HUES48 (cell line): ENCODE results near the gene SNCG.
"Not testable (repeated sequence)": the region's sequence is repeated elsewhere in the genome, so short reads cannot be mapped to it uniquely, and the experiment has no call there.

Source experiments
- H3K27ac ChIP-seq: one replicate; pipeline ENCODE4 v1.7.0; 2013; ENCODE audit warnings: low read depth, low read length, inconsistent platforms
- H3K27me3 ChIP-seq: 2 replicates; pipeline ENCODE4 v1.6.1; 2013; ENCODE audit warnings: mild to moderate bottlenecking, low read length; ENCODE audit not compliant: control insufficient read depth, insufficient read depth
- H3K36me3 ChIP-seq: 2 replicates; pipeline ENCODE4 v1.6.1; 2013; ENCODE audit warnings: low read length; ENCODE audit not compliant: control insufficient read depth, insufficient read depth
- H3K4me1 ChIP-seq: 2 replicates; pipeline ENCODE4 v1.6.1; 2013; ENCODE audit warnings: mild to moderate bottlenecking, low read length; ENCODE audit not compliant: control insufficient read depth, insufficient read depth
- H3K4me3 ChIP-seq: 2 replicates; pipeline ENCODE4 v1.5.1; 2013; ENCODE audit warnings: mild to moderate bottlenecking, low read depth, low read length
- H3K9ac ChIP-seq: 2 replicates; pipeline ENCODE4 v1.6.1; 2013; ENCODE audit warnings: mild to moderate bottlenecking, low read depth, low read length, moderate library complexity
- H3K9me3 ChIP-seq: 2 replicates; pipeline ENCODE4 v1.6.1; 2013; ENCODE audit warnings: low read length; ENCODE audit not compliant: control insufficient read depth, insufficient read depth

SNCG gene

DNA sequence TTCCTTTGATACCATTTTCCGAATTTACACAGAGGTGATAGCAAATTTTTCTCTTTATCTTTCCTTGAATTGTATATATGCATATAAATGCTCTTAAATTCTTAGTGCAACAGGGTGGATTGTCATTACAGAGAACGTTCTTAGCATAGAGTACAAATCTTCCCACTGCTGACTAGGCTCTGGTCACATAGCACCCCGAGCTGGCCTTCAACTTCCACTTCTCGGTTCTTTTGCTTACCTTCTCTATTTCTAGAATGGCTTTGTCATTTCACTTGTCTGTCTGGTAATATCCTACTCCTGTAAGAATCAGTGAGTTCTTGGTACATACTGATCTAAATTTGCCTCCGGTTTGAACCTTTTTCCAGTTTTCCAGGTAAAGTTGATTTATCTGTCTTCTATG is 23.3 kb downstream of the SNCG start:
- peaks cover 6% of the 10 kb centered on the region; the same call in 1 of the 2 replicates for H3K4me1 ChIP-seq
- no peak overlapping the region for H3K27ac ChIP-seq
- H3K27me3 ChIP-seq = no peaks in the 10 kb centered on the region
- H3K9me3 ChIP-seq = no peaks in the 10 kb centered on the region
- H3K4me3 ChIP-seq = no peak overlapping the region
- no peaks in the 10 kb centered on the region for H3K36me3 ChIP-seq
- no peak overlapping the region for H3K9ac ChIP-seq

GRCh38 chr10:86984498-86984897 is 26.1 kb downstream of the SNCG start:
- not testable (repeated sequence) for H3K4me1 ChIP-seq, H3K9ac ChIP-seq, H3K27ac ChIP-seq, H3K4me3 ChIP-seq, H3K36me3 ChIP-seq, H3K9me3 ChIP-seq, H3K27me3 ChIP-seq

- H3K4me1 ChIP-seq = 0 out of 2 replicates have a peak, but pooled peaks cover 3% of the 10 kb centered on the region
- H3K9ac ChIP-seq = no peak overlapping the region
- no peaks in the 10 kb centered on the region for H3K36me3 ChIP-seq
- no peak overlapping the region for H3K27ac ChIP-seq
- H3K4me3 ChIP-seq = no peak overlapping the region
- H3K27me3 ChIP-seq = no peaks in the 10 kb centered on the region
- H3K9me3 ChIP-seq = no peaks in the 10 kb centered on the region
These were observed 30.1 kb downstream of the SNCG start for GRCh38 chr10:86988520-86988919.

DNA sequence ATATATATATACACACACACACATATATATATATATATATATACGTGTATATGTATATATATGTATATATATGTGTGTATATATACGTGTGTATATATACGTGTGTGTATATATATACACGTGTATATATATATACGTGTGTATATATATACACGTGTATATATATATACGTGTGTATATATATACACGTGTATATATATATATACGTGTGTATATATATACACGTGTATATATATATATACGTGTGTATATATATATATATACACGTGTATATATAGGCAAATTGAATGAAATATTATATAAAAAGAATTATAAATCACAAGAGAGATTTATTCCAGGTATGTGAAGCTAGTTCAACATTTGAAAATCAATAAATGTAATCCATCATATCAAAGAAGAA is 33.0 kb downstream of the SNCG start:
- not testable (repeated sequence) for H3K4me3 ChIP-seq, H3K27me3 ChIP-seq, H3K4me1 ChIP-seq, H3K9ac ChIP-seq, H3K27ac ChIP-seq, H3K9me3 ChIP-seq, H3K36me3 ChIP-seq

DNA sequence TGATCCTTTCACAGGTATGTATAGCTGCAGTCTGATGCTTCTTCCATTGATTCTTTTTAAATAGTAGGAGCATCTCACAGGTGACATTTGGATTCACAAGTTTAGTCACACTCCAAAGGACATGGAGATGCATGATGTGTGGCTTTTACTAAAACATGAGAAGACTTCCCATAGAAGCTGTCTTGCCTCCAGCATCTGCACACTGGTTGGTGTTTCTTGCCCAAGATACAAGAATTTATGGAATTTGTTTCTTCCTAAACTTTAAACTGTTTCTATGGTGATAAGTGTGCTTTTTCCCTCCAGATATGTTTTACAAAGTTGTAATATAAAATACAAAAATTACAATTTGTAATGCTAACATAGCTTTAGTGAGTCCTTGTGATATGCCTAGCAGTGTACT is 34.1 kb downstream of the SNCG start:
- Histone ChIP-seq H3K27me3 (no peaks in the 10 kb centered on the region), H3K4me3 (no peak overlapping the region), H3K36me3 (no peaks in the 10 kb centered on the region), H3K4me1 (no peaks in the 10 kb centered on the region), H3K9me3 (no peaks in the 10 kb centered on the region), H3K9ac (no peak overlapping the region), H3K27ac (no peak overlapping the region)

- H3K27ac ChIP-seq = no peak overlapping the region
- no peak overlapping the region for H3K9ac ChIP-seq
- no peaks in the 10 kb centered on the region for H3K36me3 ChIP-seq
- no peaks in the 10 kb centered on the region for H3K4me1 ChIP-seq
- H3K9me3 ChIP-seq = no peaks in the 10 kb centered on the region
- no peak overlapping the region for H3K4me3 ChIP-seq
- no peaks in the 10 kb centered on the region for H3K27me3 ChIP-seq
These were observed 34.5 kb downstream of the SNCG start for GRCh38 chr10:86992929-86993328.

DNA sequence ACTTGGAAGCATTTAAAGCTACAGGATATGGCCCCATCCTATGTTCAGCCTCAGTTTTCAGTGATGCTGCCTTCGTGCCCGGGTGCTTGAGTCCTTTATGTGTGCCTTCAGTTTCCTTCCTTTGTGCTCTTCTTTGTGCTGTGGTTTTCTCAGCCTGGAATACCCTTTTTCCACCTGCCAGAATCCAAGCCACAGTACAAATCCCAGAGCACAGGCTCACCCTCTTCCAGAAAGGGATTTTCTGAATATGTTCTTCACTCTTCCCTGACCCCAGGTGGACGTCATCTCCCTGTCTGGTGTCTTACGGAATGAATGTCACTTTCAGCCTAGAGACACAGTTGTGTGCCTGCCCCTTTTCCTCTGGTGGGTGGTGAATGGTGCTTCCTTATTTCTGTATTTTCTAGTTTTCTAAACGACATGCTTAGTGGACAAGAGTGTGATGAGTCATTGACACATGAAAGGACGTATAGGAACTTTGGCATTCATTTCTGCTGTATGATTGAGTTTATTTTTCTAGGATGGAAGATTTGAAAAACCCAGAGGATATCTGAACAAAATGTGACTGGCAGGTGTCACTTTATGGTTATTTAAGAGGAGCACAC is 41.5 kb downstream of the SNCG start:
- not testable (repeated sequence) for H3K27me3 ChIP-seq, H3K9ac ChIP-seq, H3K4me3 ChIP-seq, H3K27ac ChIP-seq, H3K9me3 ChIP-seq, H3K4me1 ChIP-seq, H3K36me3 ChIP-seq

DNA sequence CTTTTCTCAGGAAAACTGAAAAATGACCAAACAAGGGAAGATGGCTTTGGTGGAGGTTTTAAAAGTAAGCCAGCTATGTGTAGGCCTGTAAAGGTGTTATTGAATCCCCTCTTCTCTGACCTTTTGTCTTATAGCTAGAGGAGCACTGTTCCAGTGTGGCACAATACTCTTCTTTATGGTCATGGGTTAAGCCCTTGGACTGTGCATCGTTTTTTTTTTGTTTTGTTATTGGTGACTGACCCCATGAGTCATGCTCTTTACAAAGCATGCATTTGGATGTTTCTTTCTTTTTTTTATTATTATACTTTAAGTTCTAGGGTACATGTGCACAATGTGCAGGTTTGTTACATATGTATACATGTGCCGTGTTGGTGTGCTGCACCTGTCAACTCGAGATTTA is 42.1 kb downstream of the SNCG start:
- Histone ChIP-seq H3K4me3 (no peak overlapping the region), H3K36me3 (no peaks in the 10 kb centered on the region), H3K9ac (no peak overlapping the region), H3K9me3 (no peaks in the 10 kb centered on the region), H3K27ac (no peak overlapping the region), H3K27me3 (no peaks in the 10 kb centered on the region), H3K4me1 (no peaks in the 10 kb centered on the region)

DNA sequence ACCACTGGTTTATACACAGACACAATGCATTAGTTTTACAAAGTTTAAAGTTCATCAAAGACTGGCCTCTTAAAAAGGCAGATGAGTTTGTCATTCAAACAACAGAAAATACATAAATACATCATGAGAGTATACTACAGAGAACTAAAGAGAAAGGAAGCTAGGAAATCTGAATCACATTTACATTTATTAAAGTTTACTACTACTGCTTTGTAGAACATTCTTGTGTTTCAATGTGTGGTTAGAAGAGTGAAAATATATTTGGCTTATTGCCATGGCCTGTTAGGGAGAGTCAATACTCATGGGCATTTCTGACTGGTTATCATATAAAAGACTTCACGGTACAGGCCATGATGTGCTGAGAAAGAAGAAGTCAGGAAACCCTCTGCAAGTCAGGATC is 48.7 kb downstream of the SNCG start:
- not testable (repeated sequence) for H3K4me1 ChIP-seq, H3K36me3 ChIP-seq, H3K9ac ChIP-seq, H3K4me3 ChIP-seq, H3K27ac ChIP-seq, H3K9me3 ChIP-seq, H3K27me3 ChIP-seq

- H3K9ac ChIP-seq, H3K4me1 ChIP-seq, H3K27ac ChIP-seq, H3K4me3 ChIP-seq, H3K9me3 ChIP-seq, H3K36me3 ChIP-seq, H3K27me3 ChIP-seq: not testable (repeated sequence)
These were observed 49.3 kb downstream of the SNCG start for GRCh38 chr10:87007674-87008073.

DNA sequence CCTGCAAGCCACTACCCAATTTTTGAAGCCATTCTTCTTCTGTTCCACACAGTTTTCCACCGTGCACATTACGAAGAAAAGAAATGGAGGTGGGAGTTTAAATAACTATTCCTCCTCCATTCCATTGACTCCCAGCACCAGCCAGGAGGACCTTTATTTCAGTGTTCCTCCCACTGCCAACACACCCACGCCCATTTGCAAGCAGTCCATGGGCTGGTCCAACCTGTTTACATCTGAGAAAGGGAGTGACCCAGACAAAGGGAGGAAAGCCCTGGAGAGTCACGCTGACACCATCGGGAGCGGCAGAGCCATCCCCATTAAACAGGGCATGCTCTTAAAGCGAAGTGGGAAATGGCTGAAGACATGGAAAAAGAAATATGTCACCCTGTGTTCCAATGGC is 49.9 kb downstream of the SNCG start:
- not testable (repeated sequence) for H3K27ac ChIP-seq, H3K36me3 ChIP-seq

GRCh38 chr10:87009134-87009696 is 50.8 kb downstream of the SNCG start:
- not testable (repeated sequence) for H3K9ac ChIP-seq, H3K9me3 ChIP-seq, H3K36me3 ChIP-seq, H3K4me1 ChIP-seq, H3K27ac ChIP-seq, H3K27me3 ChIP-seq, H3K4me3 ChIP-seq

More for the DNA sequence above, 49.9 kb downstream of the SNCG start:
- not testable (repeated sequence) for H3K9me3 ChIP-seq, H3K9ac ChIP-seq, H3K4me1 ChIP-seq, H3K27me3 ChIP-seq, H3K4me3 ChIP-seq
